Karpas-422 (cell line): ENCODE measurements around the gene FNDC1. TPM values are rescaled to one million over a fixed set of nuclear protein-coding genes. Genes with fewer than 3 reads are reported as not detected.

Experiments
- DNase-seq: peaks from one replicate; pipeline ENCODE4 v3.0.0-alpha.2; 2015
- H2AFZ ChIP-seq: fragments of 200-600 bp; sonication (generic); 2 replicates; pipeline ENCODE4 v1.6.1; 2014; ENCODE audit warnings: antibody characterized with exemption, low read length, mixed read lengths
- H3K27ac ChIP-seq: fragments of 200-600 bp; sonication (generic); 2 replicates; pipeline ENCODE4 v1.5.1; 2014; ENCODE audit warnings: mild to moderate bottlenecking, low read length, moderate library complexity
- H3K27me3 ChIP-seq: fragments of 200-600 bp; sonication (generic); 2 replicates; pipeline ENCODE4 v1.6.1; 2014; ENCODE audit warnings: low read length, mixed read lengths
- H3K36me3 ChIP-seq: fragments of 200-600 bp; sonication (generic); 2 replicates; pipeline ENCODE4 v1.6.1; 2014; ENCODE audit warnings: low read length, mixed read lengths; ENCODE audit not compliant: insufficient read depth
- H3K4me1 ChIP-seq: fragments of 200-600 bp; sonication (generic); 2 replicates; pipeline ENCODE4 v1.6.1; 2014; ENCODE audit warnings: mild to moderate bottlenecking, low read length, mixed read lengths
- H3K4me2 ChIP-seq: fragments of 200-600 bp; sonication (generic); 2 replicates; pipeline ENCODE4 v1.6.1; 2014; ENCODE audit warnings: low read length, low read depth, mild to moderate bottlenecking; ENCODE audit not compliant: poor library complexity, severe bottlenecking
- H3K4me3 ChIP-seq: fragments of 200-600 bp; sonication (generic); 2 replicates; pipeline ENCODE4 v1.5.1; 2014; ENCODE audit warnings: mild to moderate bottlenecking, antibody characterized with exemption, low read length, mixed read lengths
- H3K79me2 ChIP-seq: fragments of 200-600 bp; sonication (generic); 2 replicates; pipeline ENCODE4 v1.6.1; 2014; ENCODE audit warnings: mild to moderate bottlenecking, low read length, mixed read lengths
- H3K9ac ChIP-seq: fragments of 200-600 bp; sonication (generic); 2 replicates; pipeline ENCODE4 v1.6.0; 2014; ENCODE audit warnings: low read length
- H3K9me2 ChIP-seq: fragments of 200-600 bp; sonication (generic), shearing (Covaris generic); replicated peaks from 2 replicates; pipeline ENCODE4 v1.6.0; 2014; ENCODE audit warnings: mild to moderate bottlenecking, low read length, moderate library complexity; ENCODE audit not compliant: insufficient read depth
- H3K9me3 ChIP-seq: fragments of 300-700, 200-600 bp; sonication (generic); 2 replicates; pipeline ENCODE4 v1.6.1; 2014; ENCODE audit warnings: low read length, mixed read lengths
- H4K20me1 ChIP-seq: fragments of 200-600 bp; sonication (generic); 2 replicates; pipeline ENCODE4 v1.6.1; 2014; ENCODE audit warnings: mild to moderate bottlenecking, antibody characterized with exemption, low read length, low read depth; ENCODE audit not compliant: insufficient read depth
- total RNA-seq: library from RNA; depleted of rRNA; stranded (reverse); fragments of >200 nt; shearing (Covaris generic); gene quantifications from 2 replicates; pipeline ENCODE4 v1.2.3, GENCODE V29; 2014; ENCODE audit warnings: low replicate concordance

The FNDC1 gene
- total RNA-seq, 1 experiment from 2014 or later, result 90.0 TPM

DNA sequence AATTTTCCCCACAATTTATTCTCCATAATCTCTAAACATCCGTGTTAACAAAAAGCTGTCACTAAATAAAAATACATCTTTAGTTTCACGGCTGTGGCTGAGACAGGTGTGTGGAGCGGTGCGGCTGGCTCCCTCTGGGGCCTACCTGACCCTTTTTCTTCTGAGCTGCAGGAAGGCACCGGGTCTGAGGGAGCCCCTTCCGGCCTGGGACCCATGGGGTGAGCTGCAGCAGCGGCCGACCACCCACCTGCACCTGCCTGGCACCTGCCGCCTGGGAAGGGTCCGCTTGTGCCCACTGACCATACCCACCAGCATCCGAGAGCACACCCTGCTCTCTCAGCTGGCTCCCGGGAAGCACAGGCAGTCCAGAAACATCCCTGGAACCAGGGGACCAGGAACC lies 41.5 kb upstream of the FNDC1 start:
- peak overlapping the region; percentile 69 for H3K4me2 ChIP-seq
- no peaks in the 10 kb centered on the region for H3K36me3 ChIP-seq
- no peaks in the 10 kb centered on the region for H3K79me2 ChIP-seq
- H3K9me3 ChIP-seq, result no peaks in the 10 kb centered on the region
- peak; percentile 56 for DNase-seq
- peak overlapping the region; percentile 47; the same call in 1 of the 2 replicates for H2AFZ ChIP-seq
- H3K27ac ChIP-seq, result peak overlapping the region; percentile 86
- H3K9me2 ChIP-seq, result no peaks in the 10 kb centered on the region
- H3K27me3 ChIP-seq, result no peaks in the 10 kb centered on the region
- no peaks in the 10 kb centered on the region for H4K20me1 ChIP-seq
- peak overlapping the region; percentile 20; the same call in 1 of the 2 replicates for H3K4me3 ChIP-seq
- H3K9ac ChIP-seq, result peak overlapping the region; percentile 40
- peaks cover 38% of the 10 kb centered on the region for H3K4me1 ChIP-seq

DNA sequence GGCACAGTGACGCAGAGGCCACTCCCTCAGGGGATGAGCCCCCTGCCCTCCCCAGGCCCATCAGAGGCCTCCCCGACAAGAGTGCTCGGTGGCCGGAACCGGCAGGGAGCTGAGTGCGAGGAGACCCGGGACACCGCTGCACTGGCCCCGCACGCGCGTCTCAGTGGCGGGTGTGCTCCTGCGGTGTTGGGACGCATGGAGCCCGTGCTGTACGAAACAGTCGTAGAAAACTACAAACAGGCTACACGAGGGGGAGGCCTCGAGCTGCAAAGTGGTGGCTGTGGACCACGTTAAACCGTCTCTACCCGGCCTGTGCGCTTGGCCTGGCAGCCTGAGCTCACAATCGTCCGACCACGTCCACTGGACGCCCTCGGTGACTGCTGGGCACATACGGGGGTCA lies 40.2 kb upstream of the FNDC1 start:
- no peaks in the 10 kb centered on the region for H3K79me2 ChIP-seq
- H3K9me2 ChIP-seq, result no peaks in the 10 kb centered on the region
- no peak for DNase-seq

GRCh38 chr6:159130846-159131245 lies 38.4 kb upstream of the FNDC1 start:
- Histone ChIP-seq H3K4me2 (no peak overlapping the region), H3K9me2 (no peaks in the 10 kb centered on the region), H3K9me3 (no peaks in the 10 kb centered on the region), H3K27ac (no peak overlapping the region), H3K36me3 (no peaks in the 10 kb centered on the region), H4K20me1 (no peaks in the 10 kb centered on the region), H3K27me3 (no peaks in the 10 kb centered on the region), H3K4me3 (no peak overlapping the region), H3K4me1 (peaks cover 28% of the 10 kb centered on the region), H3K79me2 (no peaks in the 10 kb centered on the region), H2AFZ (no peak overlapping the region), H3K9ac (no peak overlapping the region)
- no peak for DNase-seq

More for the DNA sequence above, 40.2 kb upstream of the FNDC1 start:
- no peak overlapping the region for H2AFZ ChIP-seq
- H4K20me1 ChIP-seq, result no peaks in the 10 kb centered on the region
- no peak overlapping the region for H3K4me2 ChIP-seq
- H3K27me3 ChIP-seq, result no peaks in the 10 kb centered on the region
- H3K4me3 ChIP-seq, result no peak overlapping the region
- no peak overlapping the region for H3K27ac ChIP-seq
- no peaks in the 10 kb centered on the region for H3K36me3 ChIP-seq
- peaks cover 38% of the 10 kb centered on the region for H3K4me1 ChIP-seq
- H3K9ac ChIP-seq, result no peak overlapping the region
- H3K9me3 ChIP-seq, result no peaks in the 10 kb centered on the region

GRCh38 chr6:159131709-159132108 lies 37.5 kb upstream of the FNDC1 start:
- Histone ChIP-seq H3K9me2 (no peaks in the 10 kb centered on the region), H3K9me3 (no peaks in the 10 kb centered on the region), H3K36me3 (no peaks in the 10 kb centered on the region), H3K4me3 (no peak overlapping the region), H3K4me2 (no peak overlapping the region), H3K9ac (no peak overlapping the region), H4K20me1 (no peaks in the 10 kb centered on the region), H3K27ac (no peak overlapping the region), H3K4me1 (peaks cover 19% of the 10 kb centered on the region), H3K79me2 (no peaks in the 10 kb centered on the region), H2AFZ (no peak overlapping the region), H3K27me3 (no peaks in the 10 kb centered on the region)
- no peak for DNase-seq

DNA sequence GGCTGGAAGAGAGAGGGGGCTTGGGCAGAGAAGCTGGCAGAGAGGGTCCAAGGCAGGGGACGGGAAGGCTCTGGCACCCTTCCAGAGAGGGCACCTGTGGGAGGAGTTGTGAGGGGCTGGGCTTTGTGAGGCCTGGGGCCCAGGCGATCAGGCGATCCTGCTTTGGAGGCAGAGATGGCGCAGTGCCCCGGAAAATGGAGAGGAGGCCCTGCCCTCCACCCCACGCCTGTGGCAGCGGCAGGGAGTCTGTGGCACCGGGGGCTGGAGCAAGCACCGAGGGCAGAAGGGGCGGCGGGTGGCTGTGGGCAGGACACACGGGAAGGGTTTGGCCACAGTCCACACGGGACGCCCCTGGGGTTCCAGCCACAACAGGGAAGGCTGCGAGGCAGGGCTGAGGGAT lies 36.5 kb upstream of the FNDC1 start:
- DNase-seq, result no peak
- Histone ChIP-seq H4K20me1 (no peaks in the 10 kb centered on the region), H3K36me3 (no peaks in the 10 kb centered on the region), H2AFZ (no peak overlapping the region), H3K9me2 (no peaks in the 10 kb centered on the region), H3K9ac (no peak overlapping the region), H3K27me3 (no peaks in the 10 kb centered on the region), H3K79me2 (no peaks in the 10 kb centered on the region), H3K9me3 (no peaks in the 10 kb centered on the region), H3K27ac (no peak overlapping the region), H3K4me1 (peaks cover 10% of the 10 kb centered on the region), H3K4me2 (no peak overlapping the region), H3K4me3 (no peak overlapping the region)

- H4K20me1 ChIP-seq, result no peaks in the 10 kb centered on the region
- DNase-seq, result peak; percentile 93
- H3K9ac ChIP-seq, result no peak overlapping the region
- no peaks in the 10 kb centered on the region for H3K36me3 ChIP-seq
- H3K4me1 ChIP-seq, result peaks cover 3% of the 10 kb centered on the region; the same call in 1 of the 2 replicates
- no peaks in the 10 kb centered on the region for H3K79me2 ChIP-seq
- H3K4me3 ChIP-seq, result no peak overlapping the region
- no peaks in the 10 kb centered on the region for H3K27me3 ChIP-seq
- no peak overlapping the region for H2AFZ ChIP-seq
- H3K9me3 ChIP-seq, result no peaks in the 10 kb centered on the region
- no peaks in the 10 kb centered on the region for H3K9me2 ChIP-seq
- H3K27ac ChIP-seq, result no peak overlapping the region
- no peak overlapping the region for H3K4me2 ChIP-seq
Observed at GRCh38 chr6:159134701-159135364, 34.4 kb upstream of the FNDC1 start.

- no peak overlapping the region for H3K4me3 ChIP-seq
- no peaks in the 10 kb centered on the region for H4K20me1 ChIP-seq
- no peak overlapping the region for H2AFZ ChIP-seq
- no peak overlapping the region for H3K27ac ChIP-seq
- DNase-seq, result no peak
- H3K9ac ChIP-seq, result no peak overlapping the region
- H3K79me2 ChIP-seq, result no peaks in the 10 kb centered on the region
- no peaks in the 10 kb centered on the region for H3K9me3 ChIP-seq
- H3K4me2 ChIP-seq, result no peak overlapping the region
- H3K27me3 ChIP-seq, result no peaks in the 10 kb centered on the region
- peaks cover 7% of the 10 kb centered on the region for H3K4me1 ChIP-seq
- H3K9me2 ChIP-seq, result no peaks in the 10 kb centered on the region
- no peaks in the 10 kb centered on the region for H3K36me3 ChIP-seq
Observed at GRCh38 chr6:159137676-159138075, 31.5 kb upstream of the FNDC1 start.

- Histone ChIP-seq H3K4me1 (peaks cover 6% of the 10 kb centered on the region), H3K4me3 (no peak overlapping the region), H3K36me3 (no peaks in the 10 kb centered on the region), H3K27ac (no peak overlapping the region), H3K4me2 (no peak overlapping the region), H4K20me1 (no peaks in the 10 kb centered on the region), H3K27me3 (no peaks in the 10 kb centered on the region), H2AFZ (no peak overlapping the region), H3K9me2 (no peaks in the 10 kb centered on the region), H3K9ac (no peak overlapping the region), H3K79me2 (no peaks in the 10 kb centered on the region), H3K9me3 (no peaks in the 10 kb centered on the region)
- no peak for DNase-seq
Observed at GRCh38 chr6:159142531-159142930, 26.7 kb upstream of the FNDC1 start.
